Stimulated activated CD4-positive, alpha-beta T cell treated with anti-CD3 and anti-CD28 coated beads, Interleukin-2, amount 100 ng/mL, for 24 hours (primary cell): ENCODE data around the gene RAB43.

Experiments used
- DNase-seq, 2 donors: peaks; one replicate each; pipeline ENCODE4 v3.0.0-alpha.2; 2020

Gene RAB43

GRCh38 chr3:129060276-129061022, 61.2 kb downstream of the RAB43 start, which contains the start of gene GP9:
Gene GP9 (plus strand): TSS chr3:129060779. CDS start chr3:129061740, 961 bp downstream.
- no peak for DNase-seq

GRCh38 chr3:129059311-129059958, 62.2 kb downstream of the RAB43 start:
- no peak for DNase-seq

- DNase-seq: no peak
Observed at GRCh38 chr3:129058441-129059200, 63.0 kb downstream of the RAB43 start.

GRCh38 chr3:129057249-129057648, 64.4 kb downstream of the RAB43 start:
- DNase-seq: no peak

GRCh38 chr3:129056451-129057173, 65.0 kb downstream of the RAB43 start:
- DNase-seq: no peak

- no peak for DNase-seq
Observed at GRCh38 chr3:129054605-129055104, 66.9 kb downstream of the RAB43 start.

GRCh38 chr3:129052675-129053074, 68.9 kb downstream of the RAB43 start:
- DNase-seq: no peak

- no peak for DNase-seq
Observed at GRCh38 chr3:129051871-129052340, 69.7 kb downstream of the RAB43 start.

GRCh38 chr3:129050556-129051295, 70.9 kb downstream of the RAB43 start:
- DNase-seq: no peak

- no peak for DNase-seq
Observed at GRCh38 chr3:129047553-129047839, 74.1 kb downstream of the RAB43 start.

GRCh38 chr3:129046732-129047552, 74.7 kb downstream of the RAB43 start:
- DNase-seq: no peak

GRCh38 chr3:129046037-129046731, 75.4 kb downstream of the RAB43 start:
- DNase-seq: peak in 1 of 2 donors; percentile 10

- peak in 1 of 2 donors; percentile 63 for DNase-seq
Observed at GRCh38 chr3:129045675-129046036, 75.9 kb downstream of the RAB43 start.

GRCh38 chr3:129040579-129041300, 80.9 kb downstream of the RAB43 start:
- no peak for DNase-seq

GRCh38 chr3:129040039-129040336, 81.6 kb downstream of the RAB43 start:
- DNase-seq: no peak

- DNase-seq: no peak
Observed at GRCh38 chr3:129039271-129040038, 82.1 kb downstream of the RAB43 start.

GRCh38 chr3:129038121-129038855, 83.3 kb downstream of the RAB43 start:
- no peak for DNase-seq
